Measurements from ENCODE around the gene CYB561. TPM values are rescaled to one million over a fixed set of nuclear protein-coding genes. Genes with fewer than 3 reads are reported as not detected.
A peak's percentile ranks its signal among the peaks of the same experiment; 100 is the strongest.

Gene CYB561
- total and polyA plus RNA-seq, 2 experiments from 2014 or later: 13.7 to 30.9 TPM

- peaks cover 24% of the 10 kb centered on the region for H3K4me1 ChIP-seq (ENCODE audit: insufficient read depth)
- H3F3A ChIP-seq (replicated peaks; ENCODE audit: low read depth): 0 out of 2 replicates have a peak, but pooled peaks cover 5% of the 10 kb centered on the region
- H3K27me3 Mint-ChIP-seq (ENCODE audit: insufficient read depth, low read depth, poor library complexity): peaks cover 38% of the 10 kb centered on the region
- no peak overlapping the region for H3K27ac ChIP-seq (ENCODE audit: low read depth)
- no peak overlapping the region for H3K4me3 ChIP-seq
- H3K36me3 ChIP-seq (ENCODE audit: insufficient read depth): no peaks in the 10 kb centered on the region
- no peaks in the 10 kb centered on the region for H3K79me2 ChIP-seq (replicated peaks; ENCODE audit: insufficient read depth)
- H3K36me3 Mint-ChIP-seq (ENCODE audit: low read depth): no peaks in the 10 kb centered on the region; the same call in 2 of the 3 replicates
- ATAC-seq (peak; percentile 67), DNase-seq (ENCODE audit: low spot score) (peak; percentile 94)
- no peak overlapping the region for H3K4me3 Mint-ChIP-seq
- peak overlapping the region; percentile 99; the same call in 1 of the 2 replicates for H3K4me2 ChIP-seq
- peak overlapping the region; percentile 52; the same call in 1 of the 2 replicates for H2AFZ ChIP-seq
- peaks cover 34% of the 10 kb centered on the region for H3K4me1 Mint-ChIP-seq
- H3K27ac Mint-ChIP-seq: no peak overlapping the region
- TF ChIP-seq CTCF (conservative IDR thresholded peaks at IDR 0.05; ENCODE audit: low read depth in 2 of 2): peak; percentile 75 to 98
- no peak for TF ChIP-seq ZNF462 (CRISPR knock-in tag; IDR thresholded peaks at IDR 0.05)
- H4K20me1 ChIP-seq (replicated peaks; ENCODE audit: insufficient read depth): no peaks in the 10 kb centered on the region
- no peaks in the 10 kb centered on the region; the same call in 2 of the 3 replicates for H3K9me3 Mint-ChIP-seq
- H3K27me3 ChIP-seq (ENCODE audit: insufficient read depth): peaks cover 19% of the 10 kb centered on the region
- H3K9me2 ChIP-seq (ENCODE audit: insufficient read depth): no peaks in the 10 kb centered on the region
Observed at GRCh38 chr17:63478814-63479494, 32.8 kb upstream of the CYB561 start.

All from GM23338 (cell line).